CD4-positive, alpha-beta T cell treated with Interleukin-4 for 4 hours (primary cell): ENCODE data around the gene AMPD3.

Experiments used
- DNase-seq: peaks from one replicate; pipeline ENCODE4 v3.0.0-alpha.2; 2020

Gene AMPD3

GRCh38 chr11:10505278-10506007 is 50.4 kb downstream of the AMPD3 start:
- DNase-seq, result no peak

GRCh38 chr11:10506008-10506370 is 50.9 kb downstream of the AMPD3 start:
- DNase-seq, result no peak

- no peak for DNase-seq
These were observed 56.1 kb downstream of the AMPD3 start for GRCh38 chr11:10511181-10511621.

- no peak for DNase-seq
These were observed 59.1 kb downstream of the AMPD3 start for GRCh38 chr11:10514202-10514601.

GRCh38 chr11:10514709-10515108 is 59.6 kb downstream of the AMPD3 start:
- DNase-seq, result no peak

- DNase-seq, result no peak
These were observed 60.4 kb downstream of the AMPD3 start for GRCh38 chr11:10515418-10515817.

- no peak for DNase-seq
These were observed 63.1 kb downstream of the AMPD3 start for GRCh38 chr11:10518123-10518522.

GRCh38 chr11:10518891-10519290 is 63.8 kb downstream of the AMPD3 start:
- DNase-seq, result no peak

- no peak for DNase-seq
These were observed 64.6 kb downstream of the AMPD3 start for GRCh38 chr11:10519630-10520029.

GRCh38 chr11:10520562-10520961 is 65.5 kb downstream of the AMPD3 start:
- DNase-seq, result no peak

- DNase-seq, result no peak
These were observed 67.2 kb downstream of the AMPD3 start for GRCh38 chr11:10522276-10522675.

- no peak for DNase-seq
These were observed 67.9 kb downstream of the AMPD3 start for GRCh38 chr11:10522921-10523320.

- no peak for DNase-seq
These were observed 69.4 kb downstream of the AMPD3 start for GRCh38 chr11:10524471-10524870.

GRCh38 chr11:10526974-10527918 is 72.2 kb downstream of the AMPD3 start:
- DNase-seq, result peak; percentile 9

GRCh38 chr11:10528121-10528520 is 73.1 kb downstream of the AMPD3 start:
- DNase-seq, result no peak

GRCh38 chr11:10529279-10529678 is 74.2 kb downstream of the AMPD3 start:
- DNase-seq, result no peak

- DNase-seq, result no peak
These were observed 77.5 kb downstream of the AMPD3 start for GRCh38 chr11:10532526-10532925.

- DNase-seq, result no peak
These were observed 78.3 kb downstream of the AMPD3 start for GRCh38 chr11:10533323-10533722.

- no peak for DNase-seq
These were observed 79.3 kb downstream of the AMPD3 start for GRCh38 chr11:10534316-10534715.

- DNase-seq, result no peak
These were observed 82.5 kb downstream of the AMPD3 start for GRCh38 chr11:10537600-10537999.

- no peak for DNase-seq
These were observed 83.9 kb downstream of the AMPD3 start for GRCh38 chr11:10538924-10539323.

GRCh38 chr11:10539339-10539738 is 84.3 kb downstream of the AMPD3 start:
- no peak for DNase-seq

GRCh38 chr11:10540546-10540914 is 85.5 kb downstream of the AMPD3 start:
- no peak for DNase-seq

GRCh38 chr11:10540915-10541560 is 86.0 kb downstream of the AMPD3 start, which contains the start of gene RNF141:
TSS of gene RNF141 (minus strand) at chr11:10541187. CDS start at chr11:10534158, 7,029 bp downstream.
- DNase-seq, result peak; percentile 89
